Astrocyte of the spinal cord (primary cell): ENCODE data around the gene ATP6V1G1.

Source experiments
- DNase-seq: peaks from one replicate; pipeline ENCODE4 v3.0.0; 2011; ENCODE audit warnings: low read depth, low spot score
- H3K4me3 ChIP-seq: 2 replicates; pipeline ENCODE4 v1.5.1; 2011; ENCODE audit warnings: low read depth, mild to moderate bottlenecking, low read length, moderate library complexity
- in situ Hi-C: cut with HindIII; loops from 2 replicates; pipeline ENCODE4 v1.10.0; 2017; ENCODE audit warnings: low sequenced_read_pairs
- TF ChIP-seq, protein P1 (sequence below): IDR thresholded peaks from 2 replicates; pipeline ENCODE4 v1.5.1; 2012; ENCODE audit warnings: low read depth, mild to moderate bottlenecking, low read length, inconsistent platforms

The ATP6V1G1 gene, protein sequence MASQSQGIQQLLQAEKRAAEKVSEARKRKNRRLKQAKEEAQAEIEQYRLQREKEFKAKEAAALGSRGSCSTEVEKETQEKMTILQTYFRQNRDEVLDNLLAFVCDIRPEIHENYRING

DNA sequence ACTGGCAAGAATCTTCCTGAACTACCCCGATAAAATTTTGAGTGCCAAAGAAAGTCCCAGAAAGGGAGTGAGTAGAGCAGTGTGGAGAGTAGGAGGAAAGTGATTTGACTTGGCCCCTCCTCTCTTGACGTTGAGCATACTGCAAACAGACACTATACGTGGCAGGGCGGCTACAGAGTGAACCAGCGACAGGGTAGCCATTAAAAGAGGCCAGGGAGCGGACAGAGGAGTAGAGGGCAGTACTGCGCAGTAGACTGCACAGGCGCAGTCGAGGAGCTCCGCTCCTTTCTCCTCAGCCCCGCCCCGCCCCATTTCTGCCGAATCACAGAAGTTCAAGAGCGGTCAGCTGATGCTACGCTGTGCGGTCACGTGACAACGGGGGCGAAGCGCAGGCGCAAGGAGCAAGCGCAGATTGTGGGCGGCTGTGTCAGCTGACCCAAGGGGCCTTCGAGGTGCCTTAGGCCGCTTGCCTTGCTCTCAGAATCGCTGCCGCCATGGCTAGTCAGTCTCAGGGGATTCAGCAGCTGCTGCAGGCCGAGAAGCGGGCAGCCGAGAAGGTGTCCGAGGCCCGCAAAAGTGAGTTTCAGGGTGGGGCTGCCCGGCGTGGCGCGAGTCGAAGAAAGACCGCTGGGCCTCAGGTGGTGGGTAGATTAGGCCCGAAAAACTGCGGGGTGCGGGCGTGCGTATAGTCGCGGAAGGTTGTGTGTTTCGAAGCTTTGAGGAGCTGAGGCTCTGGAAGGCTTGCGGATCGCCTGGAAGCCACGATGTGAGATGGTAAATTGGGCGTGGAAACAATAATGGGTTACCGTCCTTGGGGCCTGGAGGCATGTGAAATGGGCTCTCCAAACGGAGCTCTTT is at the start of gene ATP6V1G1:
Gene ATP6V1G1 (plus strand): TSS at position 425 of the 858 bp plus-strand sequence. CDS start 70 bp downstream, at position 495.
- in situ Hi-C loops: no loop called here
- peak; percentile 99 for DNase-seq
- TF ChIP-seq, protein P1, sequence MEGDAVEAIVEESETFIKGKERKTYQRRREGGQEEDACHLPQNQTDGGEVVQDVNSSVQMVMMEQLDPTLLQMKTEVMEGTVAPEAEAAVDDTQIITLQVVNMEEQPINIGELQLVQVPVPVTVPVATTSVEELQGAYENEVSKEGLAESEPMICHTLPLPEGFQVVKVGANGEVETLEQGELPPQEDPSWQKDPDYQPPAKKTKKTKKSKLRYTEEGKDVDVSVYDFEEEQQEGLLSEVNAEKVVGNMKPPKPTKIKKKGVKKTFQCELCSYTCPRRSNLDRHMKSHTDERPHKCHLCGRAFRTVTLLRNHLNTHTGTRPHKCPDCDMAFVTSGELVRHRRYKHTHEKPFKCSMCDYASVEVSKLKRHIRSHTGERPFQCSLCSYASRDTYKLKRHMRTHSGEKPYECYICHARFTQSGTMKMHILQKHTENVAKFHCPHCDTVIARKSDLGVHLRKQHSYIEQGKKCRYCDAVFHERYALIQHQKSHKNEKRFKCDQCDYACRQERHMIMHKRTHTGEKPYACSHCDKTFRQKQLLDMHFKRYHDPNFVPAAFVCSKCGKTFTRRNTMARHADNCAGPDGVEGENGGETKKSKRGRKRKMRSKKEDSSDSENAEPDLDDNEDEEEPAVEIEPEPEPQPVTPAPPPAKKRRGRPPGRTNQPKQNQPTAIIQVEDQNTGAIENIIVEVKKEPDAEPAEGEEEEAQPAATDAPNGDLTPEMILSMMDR: no peak
- H3K4me3 ChIP-seq: peak within 1 kb of the TSS; percentile 89

DNA sequence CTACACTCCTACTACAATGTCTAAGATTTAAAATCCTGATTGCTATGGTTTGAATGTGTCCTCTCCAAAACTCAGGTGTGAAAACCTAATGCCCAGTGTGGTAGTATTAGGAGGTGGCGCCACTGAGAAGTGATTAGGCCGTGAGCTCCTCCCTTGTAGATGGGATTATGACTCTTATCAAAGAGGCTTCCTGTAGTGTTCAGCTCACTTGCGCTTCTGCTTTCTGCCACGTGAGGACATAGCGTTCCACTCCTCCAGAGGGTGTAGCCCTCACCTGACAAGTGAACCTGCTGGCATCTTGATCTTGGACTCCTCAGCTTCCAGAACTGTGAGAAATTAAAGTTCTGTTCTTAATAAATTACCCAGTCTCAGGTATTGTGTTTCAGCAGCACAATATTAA is 49.3 kb upstream of the ATP6V1G1 start:
- in situ Hi-C loops: no loop called here
- H3K4me3 ChIP-seq: no peak overlapping the region
- no peak for DNase-seq
- TF ChIP-seq, protein P1: no peak

DNA sequence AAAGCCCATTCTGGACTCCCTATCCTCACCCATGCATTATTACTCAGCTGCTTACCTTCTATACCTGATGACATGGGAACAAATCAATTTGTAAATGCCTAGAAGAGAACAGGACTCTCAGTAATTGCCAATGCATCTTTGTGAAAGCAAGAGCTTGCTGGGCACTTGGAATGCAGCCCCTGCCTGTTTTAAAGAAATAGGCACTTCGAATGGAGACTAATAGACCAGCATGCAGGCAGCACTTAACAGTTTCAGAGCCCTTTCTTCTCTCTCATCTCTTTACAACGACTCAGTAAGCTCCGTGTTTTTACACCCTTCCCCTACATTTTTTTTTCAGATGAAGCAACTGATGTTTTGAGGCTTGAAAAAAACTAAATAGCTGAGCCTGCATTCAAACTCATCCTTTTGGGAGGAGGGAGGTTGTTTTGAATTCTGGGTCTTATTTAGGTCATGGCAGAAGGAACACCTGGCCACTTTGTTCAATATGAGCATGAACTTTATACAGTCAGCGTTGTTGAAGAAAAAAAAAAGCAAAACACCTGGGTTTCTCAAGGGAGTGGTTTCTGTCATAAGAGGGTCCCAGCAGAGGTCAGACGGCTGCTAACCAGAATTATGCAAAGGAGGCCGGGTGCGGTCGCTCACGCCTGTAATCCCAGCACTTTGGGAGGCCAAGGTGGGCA is 47.7 kb upstream of the ATP6V1G1 start:
- in situ Hi-C loops: no loop called here
- TF ChIP-seq, protein P1: no peak
- DNase-seq: no peak
- H3K4me3 ChIP-seq: no peak overlapping the region

DNA sequence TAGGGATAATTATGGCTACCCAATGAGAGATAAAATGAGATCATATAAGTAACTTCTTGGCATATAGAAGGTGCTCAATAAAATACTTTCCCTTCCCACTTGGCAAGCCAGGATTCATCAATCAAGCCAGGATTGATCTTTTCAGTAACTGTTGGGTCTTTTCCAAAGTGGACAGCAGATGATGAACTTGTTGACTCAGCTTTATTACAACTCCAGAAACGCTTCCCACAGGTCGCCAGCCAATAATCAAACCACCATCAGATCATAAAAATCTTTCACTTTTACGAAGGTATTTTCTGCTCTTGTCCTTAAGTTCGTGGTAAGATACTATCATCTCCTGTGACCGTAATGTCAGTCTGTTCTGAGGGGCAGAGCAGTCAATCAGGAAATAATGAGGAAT is 42.5 kb upstream of the ATP6V1G1 start:
- DNase-seq: no peak

DNA sequence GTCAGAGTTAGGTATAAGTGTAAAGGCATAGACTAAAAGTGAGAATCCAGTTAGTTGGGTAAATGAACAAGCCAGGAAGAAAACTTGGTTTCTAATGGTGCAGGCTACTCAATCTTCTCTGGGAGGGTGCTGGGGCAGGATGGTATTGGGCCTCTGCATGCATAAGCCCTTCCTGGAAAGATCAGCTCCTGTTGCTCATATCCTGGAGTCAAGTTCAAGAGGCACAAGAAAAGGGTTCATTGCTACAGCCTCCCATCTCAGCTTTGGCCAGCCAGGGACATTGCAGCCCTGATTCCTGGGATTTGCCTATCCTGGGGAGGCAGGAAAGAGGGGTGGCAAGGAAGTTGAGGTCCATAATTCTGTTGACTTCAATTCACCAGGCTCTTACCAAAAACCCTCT is 40.7 kb upstream of the ATP6V1G1 start:
- no peak overlapping the region for H3K4me3 ChIP-seq
- DNase-seq: no peak
- in situ Hi-C loops: no loop called here
- TF ChIP-seq, protein P1: no peak

More for the DNA sequence above, 42.5 kb upstream of the ATP6V1G1 start:
- TF ChIP-seq, protein P1: no peak
- in situ Hi-C loops: no loop called here
- no peak overlapping the region for H3K4me3 ChIP-seq

DNA sequence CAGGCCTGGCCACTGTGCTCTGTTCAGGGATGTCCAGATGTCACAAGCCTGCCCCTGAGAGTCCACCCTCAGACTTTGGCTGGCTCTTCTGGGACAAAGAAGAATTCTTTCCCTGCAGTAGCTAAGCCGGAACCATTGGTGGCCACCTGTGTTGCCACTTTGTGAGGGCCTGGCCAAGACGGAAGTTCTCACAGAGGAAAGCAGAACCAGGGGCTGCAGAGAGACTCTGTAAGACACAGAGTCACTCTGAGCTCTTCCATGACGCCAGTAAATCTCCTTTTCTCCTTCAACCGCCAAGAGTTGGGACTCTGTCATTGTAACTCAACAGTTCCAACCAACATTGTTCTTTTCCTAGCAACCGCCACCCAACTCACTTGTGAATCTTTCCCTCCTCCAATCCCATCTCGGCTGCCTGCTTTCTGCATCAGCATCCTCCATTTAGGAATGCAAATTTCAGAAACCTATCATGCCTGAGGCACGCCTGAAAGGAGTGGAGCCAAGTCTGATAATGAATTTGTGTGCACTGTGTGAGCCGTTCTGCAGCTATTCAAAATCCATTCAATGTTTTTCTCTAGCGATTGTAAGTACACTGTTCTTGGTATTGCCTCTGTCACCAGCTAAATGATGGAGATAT is 37.8 kb upstream of the ATP6V1G1 start:
- H3K4me3 ChIP-seq: no peak overlapping the region
- TF ChIP-seq, protein P1: no peak
- peak; percentile 46 for DNase-seq
- in situ Hi-C loops: no loop called here
